HG02973 (cell line): ENCODE measurements around the gene PFAS.

Experiments used
- ATAC-seq: cut with Tn5 transposase; IDR thresholded peaks from one replicate; pipeline ENCODE4 v1.9.1; 2021; ENCODE audit warnings: moderate library complexity; ENCODE audit not compliant: unreplicated experiment

The PFAS gene

GRCh38 chr17:8300226-8300625 is 51.1 kb downstream of the PFAS start:
- ATAC-seq: no peak

- ATAC-seq: no peak
Observed at GRCh38 chr17:8300627-8301242, 51.6 kb downstream of the PFAS start.

DNA sequence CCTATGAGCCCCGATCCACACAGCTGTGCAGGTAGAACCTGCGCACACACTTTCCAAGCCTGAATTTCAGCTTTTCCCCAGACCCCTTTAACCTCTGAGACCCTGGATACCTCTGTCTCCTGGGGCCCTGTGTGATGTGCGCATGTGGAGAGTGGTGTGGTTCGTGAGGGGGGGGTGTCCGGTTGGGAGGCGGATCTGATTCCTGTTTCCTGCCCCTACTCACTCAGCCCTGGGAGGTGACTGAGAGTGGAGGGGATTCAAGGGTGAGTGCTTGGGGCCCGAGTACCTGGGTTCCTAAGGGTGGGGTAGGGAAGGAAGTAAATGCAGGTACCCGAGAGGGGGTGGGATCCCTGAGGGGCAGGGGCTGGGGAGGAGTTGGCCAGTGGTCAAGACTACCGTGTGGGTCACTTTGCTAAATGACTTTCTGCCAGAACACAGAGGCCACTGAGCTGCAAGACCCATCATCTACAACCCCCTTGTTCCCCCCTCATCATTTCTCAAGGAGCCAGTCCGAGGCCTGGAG is 61.6 kb downstream of the PFAS start:
- no peak for ATAC-seq

DNA sequence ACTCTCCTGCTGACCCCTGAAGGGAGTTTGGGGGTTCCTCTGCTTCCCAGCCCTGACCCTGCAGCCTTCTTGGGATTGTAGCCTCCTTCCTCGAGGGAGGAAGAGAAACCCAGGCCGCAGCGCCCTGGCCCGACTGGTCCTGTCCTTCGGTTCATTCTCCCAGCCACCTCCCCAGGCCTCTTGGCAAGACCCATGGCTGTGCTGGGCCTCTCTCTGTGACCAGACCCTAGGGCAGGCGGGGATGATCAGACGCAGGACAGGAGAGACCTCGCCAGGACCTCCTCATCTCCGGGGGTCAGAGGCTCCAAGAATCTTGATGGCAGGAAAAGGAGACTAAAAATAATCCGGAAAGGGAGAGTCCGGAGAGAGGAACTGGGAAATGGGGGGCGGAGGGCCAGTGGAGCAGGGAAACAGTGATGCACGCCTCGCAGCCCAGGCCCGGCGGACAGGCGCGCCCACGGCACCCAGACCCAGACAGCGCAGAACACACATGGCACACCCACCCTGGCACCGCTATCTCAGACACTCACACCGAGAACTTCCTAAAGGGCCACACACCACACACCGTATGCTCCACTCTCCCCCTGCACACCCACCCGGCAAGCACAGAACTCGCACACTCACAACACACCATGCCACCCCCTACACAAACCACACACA is 62.2 kb downstream of the PFAS start:
- no peak for ATAC-seq

- no peak for ATAC-seq
Observed at GRCh38 chr17:8312251-8312650, 63.2 kb downstream of the PFAS start.

DNA sequence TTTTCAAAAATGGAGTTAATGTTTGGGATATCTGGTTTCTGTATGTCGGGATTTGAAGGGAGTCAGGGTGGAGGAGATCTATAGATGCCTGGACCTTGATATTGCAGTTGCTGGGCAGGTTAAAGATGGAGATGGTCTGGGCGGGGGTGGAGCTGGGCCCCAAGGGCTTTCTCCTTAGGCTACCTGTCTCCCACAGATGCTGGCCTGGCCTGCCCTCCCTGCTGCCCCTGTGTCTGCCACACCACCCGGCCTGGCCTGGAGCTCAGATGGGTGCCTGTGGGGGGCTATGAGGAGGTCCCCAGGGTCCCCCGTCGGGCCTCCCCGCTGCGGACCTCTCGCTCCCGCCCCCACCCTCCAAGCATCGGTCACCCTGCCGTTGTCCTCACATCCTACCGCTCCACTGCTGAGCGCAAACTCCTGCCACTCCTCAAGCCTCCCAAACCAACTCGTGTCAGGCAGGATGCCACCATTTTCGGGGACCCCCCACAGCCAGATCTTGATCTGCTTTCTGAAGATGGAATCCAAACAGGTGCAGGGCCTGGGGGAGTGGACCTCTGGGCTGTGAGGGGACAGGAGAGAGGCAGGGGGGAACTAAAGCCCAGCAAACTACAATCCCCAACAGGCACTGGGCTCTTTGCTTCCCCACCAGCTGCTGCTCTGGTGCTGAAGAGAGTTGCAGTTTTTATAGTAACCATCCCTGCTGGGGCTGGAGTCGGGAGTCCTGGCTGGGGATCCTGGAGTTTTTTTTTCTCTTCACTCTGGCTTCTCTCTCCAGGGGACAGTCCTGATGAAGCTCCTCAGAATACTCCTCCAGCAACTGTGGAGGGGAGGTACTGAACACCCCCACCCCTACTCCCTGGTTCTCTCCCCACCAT is 63.9 kb downstream of the PFAS start:
- ATAC-seq: no peak

GRCh38 chr17:8314797-8315763 is 66.0 kb downstream of the PFAS start:
- no peak for ATAC-seq

- no peak for ATAC-seq
Observed at GRCh38 chr17:8315764-8316217, 66.7 kb downstream of the PFAS start.

- ATAC-seq: no peak
Observed at GRCh38 chr17:8318010-8318935, 69.2 kb downstream of the PFAS start.
